Testis (tissue), 3 donors: ENCODE results near the gene SLC23A2. TPM values are rescaled to one million over a fixed set of nuclear protein-coding genes. Genes with fewer than 3 reads are reported as not detected.

ENCODE experiments used
- DNase-seq: peaks from one replicate; pipeline ENCODE4 v3.0.0-alpha.2; 2019
- H3K27ac ChIP-seq, 2 donors: fragments of 200-600 bp; sonication (generic); one replicate each; pipeline ENCODE4 v1.5.1; 2019
- H3K27me3 ChIP-seq: fragments of 200-600 bp; sonication (generic); one replicate; pipeline ENCODE4 v1.5.1; 2019
- H3K36me3 ChIP-seq: fragments of 200-600 bp; sonication (generic); one replicate; pipeline ENCODE4 v1.5.1; 2017; ENCODE audit warnings: low read depth; ENCODE audit errors: missing control alignments
- H3K4me1 ChIP-seq: fragments of 200-600 bp; sonication (generic); one replicate; pipeline ENCODE4 v1.5.1; 2019
- H3K4me3 ChIP-seq, 2 donors: fragments of 200-600 bp; sonication (generic); one replicate each; pipeline ENCODE4 v1.5.1; 2017 to 2019
- H3K9me3 ChIP-seq: fragments of 200-600 bp; sonication (generic); one replicate; pipeline ENCODE4 v1.5.1; 2017
- POLR2A ChIP-seq: fragments of 450-650 bp; IDR thresholded peaks from one replicate; pipeline ENCODE4 v1.6.1; 2017; ENCODE audit warnings: antibody characterized with exemption, mild to moderate bottlenecking, moderate library complexity
- WGBS, 2 donors: methylation state at CpG; one replicate each; pipeline ENCODE4 v1.1.5; 2018; 5-methylcytosine and 5-hydroxymethylcytosine counted together
- intact Hi-C: fragments of 100-400 bp; cut with DNase I; formaldehyde crosslinking; loops from one replicate; pipeline ENCODE4 v1.15.1; 2023; ENCODE audit warnings: low total_unique reads
- polyA plus RNA-seq: library from polyadenylated mRNA; stranded (reverse); fragments of 350-450 nt; fragmentation: Illumina TruSeq; extraction: RNeasy Lipid Tissue Mini Kit (QIAGEN cat#74804); gene quantifications from one replicate; pipeline ENCODE4 v1.2.3, GENCODE V29; 2014; ENCODE audit warnings: low read depth, low replicate concordance; ENCODE audit not compliant: insufficient read depth
- total RNA-seq, 2 donors: library from RNA; depleted of rRNA; stranded (reverse); fragments of >200 nt; gene quantifications; one replicate each; pipeline ENCODE4 v1.2.3, GENCODE V29; 2016
- TF ChIP-seq, protein P1 (sequence below), 3 experiments: fragments of 450-650 bp in 2 of 3; fragments of 200-600 bp in 1 of 3; sonication (generic) in 1 of 3; IDR thresholded peaks; one replicate each; pipeline ENCODE4 v1.5.1; 2016 to 2019; ENCODE audit warnings: antibody characterized with exemption in 3 of 3, mild to moderate bottlenecking in 2 of 3, moderate library complexity in 1 of 3

SLC23A2 gene
- total and polyA plus RNA-seq, 3 donors from 2014 or later = 23.6 to 49.3 (median 40.7) TPM

DNA sequence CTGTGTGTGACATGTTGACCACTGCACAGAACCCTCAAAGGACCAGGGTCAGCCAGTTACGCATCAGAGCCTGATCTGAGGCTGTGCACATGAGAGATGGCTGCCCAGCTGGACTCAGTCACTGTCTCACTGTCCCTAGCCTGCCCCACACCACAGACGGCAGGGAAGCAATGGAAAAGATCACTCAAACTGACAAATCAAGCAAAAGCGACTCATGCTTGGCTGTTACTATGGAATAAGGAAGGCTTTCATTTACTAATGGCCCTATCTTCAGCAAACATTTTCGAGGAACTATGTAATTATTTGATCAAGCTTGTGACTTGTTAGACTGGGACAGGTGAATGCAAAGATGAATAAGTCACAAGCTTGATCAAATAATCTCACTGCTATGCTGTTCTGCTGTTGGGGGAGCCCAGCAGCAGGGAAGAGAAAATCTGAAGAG, 137.0 kb downstream of the SLC23A2 start:
- no peak overlapping the region for H3K4me3 ChIP-seq
- WGBS, 2 donors = 83 to 87% methylated on average over 4 of the region's 4 CpGs
- H3K27me3 ChIP-seq = no peaks in the 10 kb centered on the region
- DNase-seq = no peak
- H3K9me3 ChIP-seq = no peaks in the 10 kb centered on the region
- H3K4me1 ChIP-seq = no peaks in the 10 kb centered on the region
- intact Hi-C loops = no loop called here
- TF ChIP-seq POLR2A = no peak
- TF ChIP-seq, protein P1, sequence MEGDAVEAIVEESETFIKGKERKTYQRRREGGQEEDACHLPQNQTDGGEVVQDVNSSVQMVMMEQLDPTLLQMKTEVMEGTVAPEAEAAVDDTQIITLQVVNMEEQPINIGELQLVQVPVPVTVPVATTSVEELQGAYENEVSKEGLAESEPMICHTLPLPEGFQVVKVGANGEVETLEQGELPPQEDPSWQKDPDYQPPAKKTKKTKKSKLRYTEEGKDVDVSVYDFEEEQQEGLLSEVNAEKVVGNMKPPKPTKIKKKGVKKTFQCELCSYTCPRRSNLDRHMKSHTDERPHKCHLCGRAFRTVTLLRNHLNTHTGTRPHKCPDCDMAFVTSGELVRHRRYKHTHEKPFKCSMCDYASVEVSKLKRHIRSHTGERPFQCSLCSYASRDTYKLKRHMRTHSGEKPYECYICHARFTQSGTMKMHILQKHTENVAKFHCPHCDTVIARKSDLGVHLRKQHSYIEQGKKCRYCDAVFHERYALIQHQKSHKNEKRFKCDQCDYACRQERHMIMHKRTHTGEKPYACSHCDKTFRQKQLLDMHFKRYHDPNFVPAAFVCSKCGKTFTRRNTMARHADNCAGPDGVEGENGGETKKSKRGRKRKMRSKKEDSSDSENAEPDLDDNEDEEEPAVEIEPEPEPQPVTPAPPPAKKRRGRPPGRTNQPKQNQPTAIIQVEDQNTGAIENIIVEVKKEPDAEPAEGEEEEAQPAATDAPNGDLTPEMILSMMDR (IDR thresholded peaks at IDR 0.05) = no peak
- H3K27ac ChIP-seq = no peak overlapping the region
- no peaks in the 10 kb centered on the region for H3K36me3 ChIP-seq

DNA sequence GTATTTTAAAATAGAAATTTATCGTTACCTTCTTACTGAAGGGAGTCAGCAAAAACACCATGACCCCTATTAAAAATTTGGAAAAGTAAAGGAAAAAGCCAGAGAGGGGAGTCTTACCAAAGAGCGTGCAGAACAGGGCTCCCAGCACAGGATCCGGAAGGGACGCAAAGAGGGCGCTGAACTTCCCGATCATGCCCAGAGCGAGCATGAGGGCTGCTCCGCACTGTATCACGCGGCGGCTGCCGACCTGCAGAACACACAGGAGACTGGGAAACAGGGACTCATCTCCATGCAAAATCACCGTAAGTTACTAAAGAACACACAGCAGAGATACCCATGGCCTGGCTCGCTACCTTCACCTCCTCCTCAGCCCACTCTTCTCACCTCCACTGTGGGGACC, 138.6 kb downstream of the SLC23A2 start:
- no peak overlapping the region for H3K4me3 ChIP-seq
- no peaks in the 10 kb centered on the region for H3K4me1 ChIP-seq
- DNase-seq = no peak
- no peak overlapping the region for H3K27ac ChIP-seq
- no peaks in the 10 kb centered on the region for H3K36me3 ChIP-seq
- no peaks in the 10 kb centered on the region for H3K27me3 ChIP-seq
- TF ChIP-seq, protein P1 (IDR thresholded peaks at IDR 0.05) = no peak
- no peak for TF ChIP-seq POLR2A
- H3K9me3 ChIP-seq = no peaks in the 10 kb centered on the region
- intact Hi-C loops = no loop called here
- WGBS, 2 donors = 92 to 93% methylated on average over 14 of the region's 14 CpGs

DNA sequence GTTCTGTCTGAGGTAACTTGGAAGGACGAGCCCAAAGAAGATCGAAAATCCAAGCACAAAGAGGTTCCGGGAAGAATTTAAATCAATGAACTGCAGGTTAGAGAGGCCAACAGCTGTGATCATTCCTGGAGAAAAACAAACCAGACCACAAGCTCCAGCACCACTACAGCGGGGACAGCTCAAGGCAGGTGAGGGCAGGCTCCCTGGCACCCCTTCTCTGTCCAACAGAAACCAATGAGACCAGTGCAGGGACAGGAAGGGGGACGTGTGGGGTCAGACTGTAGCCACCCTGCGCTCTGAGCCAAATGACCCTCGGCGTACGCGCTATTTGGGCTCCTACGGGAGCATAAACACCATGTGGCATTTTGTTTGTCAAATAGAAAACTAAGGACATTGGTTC, 139.3 kb downstream of the SLC23A2 start:
- WGBS, 2 donors = 90 to 96% methylated on average over 11 of the region's 11 CpGs
- no peak for DNase-seq
- no peaks in the 10 kb centered on the region for H3K36me3 ChIP-seq
- no peaks in the 10 kb centered on the region for H3K9me3 ChIP-seq
- H3K27me3 ChIP-seq = no peaks in the 10 kb centered on the region
- no peaks in the 10 kb centered on the region for H3K4me1 ChIP-seq
- H3K27ac ChIP-seq = no peak overlapping the region
- intact Hi-C loops = no loop called here
- H3K4me3 ChIP-seq = no peak overlapping the region
- TF ChIP-seq, protein P1 (IDR thresholded peaks at IDR 0.05) = no peak
- TF ChIP-seq POLR2A = no peak

DNA sequence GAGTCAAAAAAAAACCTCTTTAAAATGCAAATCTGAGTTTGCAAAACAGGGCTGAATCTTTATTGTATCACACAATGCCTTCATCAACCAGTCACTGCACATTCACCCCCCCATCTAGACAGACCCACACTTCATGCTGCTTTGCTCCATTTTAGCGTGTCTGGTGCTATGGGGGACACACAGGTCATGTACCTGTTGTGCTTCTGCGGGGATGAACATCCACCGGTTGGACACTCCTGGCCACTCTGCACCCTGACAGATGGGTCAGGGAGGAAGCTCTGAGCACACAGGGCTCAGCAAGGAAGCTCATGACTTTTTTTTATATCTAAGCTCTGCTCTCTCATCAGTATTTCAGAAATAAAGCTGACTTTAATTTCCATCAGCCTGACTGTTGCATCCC, 143.3 kb downstream of the SLC23A2 start:
- Histone ChIP-seq H3K9me3 (no peaks in the 10 kb centered on the region), H3K27me3 (no peaks in the 10 kb centered on the region), H3K27ac (no peak overlapping the region), H3K36me3 (no peaks in the 10 kb centered on the region), H3K4me3 (no peak overlapping the region), H3K4me1 (no peaks in the 10 kb centered on the region)
- no peak for TF ChIP-seq POLR2A
- TF ChIP-seq, protein P1 (IDR thresholded peaks at IDR 0.05) = no peak
- intact Hi-C loops = no loop called here
- 84 to 95% methylated on average over 3 of the region's 3 CpGs for WGBS, 2 donors
- DNase-seq = no peak

DNA sequence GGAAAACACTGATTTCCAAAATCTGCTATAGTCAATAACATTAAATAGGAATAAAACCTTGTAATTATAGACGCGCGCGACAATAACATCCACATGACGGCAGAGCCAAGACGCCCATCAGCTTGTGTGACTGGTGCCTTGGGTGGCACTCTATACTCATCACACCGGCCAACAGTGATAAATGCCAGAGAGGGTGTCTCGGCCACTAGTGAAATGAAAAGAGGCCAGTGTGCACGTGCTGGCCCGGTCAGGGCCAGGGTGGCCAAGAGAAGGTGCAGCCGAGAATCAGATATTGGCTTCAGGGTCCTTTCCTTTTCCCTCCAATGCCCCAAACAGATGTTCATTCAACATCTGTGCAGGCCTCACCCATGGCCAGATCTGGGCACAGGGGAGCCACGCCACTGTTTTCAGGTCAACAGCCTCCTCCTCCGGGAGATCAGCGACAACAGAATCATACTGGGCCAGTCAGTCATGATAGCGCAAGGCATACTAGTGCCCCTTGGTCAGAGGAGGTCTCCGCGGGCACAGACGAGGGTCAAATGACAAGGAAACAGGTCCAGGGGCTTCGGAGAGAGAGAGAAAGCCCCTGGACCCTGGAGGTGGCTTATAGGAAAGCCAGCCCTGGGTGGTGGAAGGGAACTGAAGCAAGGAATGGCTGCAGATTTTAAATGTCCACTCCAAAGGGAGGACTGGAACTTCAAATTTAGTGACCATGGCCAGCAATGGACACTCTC, 145.1 kb downstream of the SLC23A2 start:
- no peak for DNase-seq
- intact Hi-C loops = no loop called here
- Histone ChIP-seq H3K36me3 (no peaks in the 10 kb centered on the region), H3K4me3 (no peak overlapping the region), H3K27ac (no peak overlapping the region), H3K27me3 (no peaks in the 10 kb centered on the region), H3K4me1 (no peaks in the 10 kb centered on the region), H3K9me3 (no peaks in the 10 kb centered on the region)
- WGBS, 2 donors = 96 to 97% methylated on average over 19 of the region's 19 CpGs
- no peak for TF ChIP-seq POLR2A
- TF ChIP-seq, protein P1 (IDR thresholded peaks at IDR 0.05) = no peak
